Adrenal gland (tissue), 5 donors: Measurements from ENCODE around the gene CCDC91.

ENCODE experiments used
- POLR2A ChIP-seq, 2 donors: fragments of 450-650 bp; IDR thresholded peaks; one replicate each; pipeline ENCODE4 v1.6.1; 2017; ENCODE audit warnings: antibody characterized with exemption in 2 of 2, mild to moderate bottlenecking in 2 of 2, moderate library complexity in 1 of 2
- TF ChIP-seq, protein P1 (sequence below), 6 experiments: fragments of 450-650 bp in 4 of 6; fragments of 200-600 bp in 2 of 6; sonication (generic) in 1 of 6; IDR thresholded peaks; 1 replicate in 5 of 6; 2 replicates in 1 of 6; pipeline versions ENCODE4 v1.5.1 to v1.8.0; 2016 to 2021; ENCODE audit warnings: antibody characterized with exemption in 6 of 6, mild to moderate bottlenecking in 2 of 6, moderate library complexity in 1 of 6
- donor health status: DM: no; HTN: no; CAD: no.

DNA sequence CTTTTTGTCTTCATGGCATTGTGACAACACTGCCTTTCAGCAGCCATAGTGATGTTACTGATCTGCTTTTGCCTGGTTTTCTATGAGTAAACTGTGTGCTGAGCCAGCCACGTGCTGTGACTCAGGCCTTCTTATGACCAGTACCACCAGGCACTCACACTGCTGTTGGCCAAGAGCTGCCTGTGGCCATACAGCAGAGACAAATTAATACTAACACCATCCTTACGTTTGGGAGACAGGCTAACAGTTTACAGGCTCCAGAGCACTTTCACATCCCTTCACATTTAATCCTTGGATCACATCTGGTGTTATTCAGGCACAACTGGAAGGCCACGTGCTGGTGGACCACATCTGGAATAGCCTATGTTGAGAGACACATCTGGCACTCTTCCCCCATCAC, 377.9 kb downstream of the CCDC91 start:
- TF ChIP-seq, protein P1, sequence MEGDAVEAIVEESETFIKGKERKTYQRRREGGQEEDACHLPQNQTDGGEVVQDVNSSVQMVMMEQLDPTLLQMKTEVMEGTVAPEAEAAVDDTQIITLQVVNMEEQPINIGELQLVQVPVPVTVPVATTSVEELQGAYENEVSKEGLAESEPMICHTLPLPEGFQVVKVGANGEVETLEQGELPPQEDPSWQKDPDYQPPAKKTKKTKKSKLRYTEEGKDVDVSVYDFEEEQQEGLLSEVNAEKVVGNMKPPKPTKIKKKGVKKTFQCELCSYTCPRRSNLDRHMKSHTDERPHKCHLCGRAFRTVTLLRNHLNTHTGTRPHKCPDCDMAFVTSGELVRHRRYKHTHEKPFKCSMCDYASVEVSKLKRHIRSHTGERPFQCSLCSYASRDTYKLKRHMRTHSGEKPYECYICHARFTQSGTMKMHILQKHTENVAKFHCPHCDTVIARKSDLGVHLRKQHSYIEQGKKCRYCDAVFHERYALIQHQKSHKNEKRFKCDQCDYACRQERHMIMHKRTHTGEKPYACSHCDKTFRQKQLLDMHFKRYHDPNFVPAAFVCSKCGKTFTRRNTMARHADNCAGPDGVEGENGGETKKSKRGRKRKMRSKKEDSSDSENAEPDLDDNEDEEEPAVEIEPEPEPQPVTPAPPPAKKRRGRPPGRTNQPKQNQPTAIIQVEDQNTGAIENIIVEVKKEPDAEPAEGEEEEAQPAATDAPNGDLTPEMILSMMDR (IDR thresholded peaks at IDR 0.05), result no peak
- no peak for TF ChIP-seq POLR2A (IDR thresholded peaks at IDR 0.05)
